ENCODE data around the gene EPHB1.
"Not testable (repeated sequence)": the region's sequence is repeated elsewhere in the genome, so short reads cannot be mapped to it uniquely, and the experiment has no call there.

Gene EPHB1

GRCh38 chr3:134991472-134992010 is 196.5 kb downstream of the EPHB1 start:
- no peak for DNase-seq (ENCODE audit: low read depth in 4 of 4, low spot score in 1 of 4)

- no peak for DNase-seq (ENCODE audit: low read depth in 4 of 4, low spot score in 1 of 4)
Measured at GRCh38 chr3:134992180-134992579, 197.1 kb downstream of the EPHB1 start.

GRCh38 chr3:134992586-134992985 is 197.5 kb downstream of the EPHB1 start:
- DNase-seq (ENCODE audit: low read depth in 4 of 4, low spot score in 1 of 4) = no peak

- DNase-seq (ENCODE audit: low read depth in 4 of 4, low spot score in 1 of 4) = no peak
Measured at GRCh38 chr3:134993011-134993410, 198.0 kb downstream of the EPHB1 start.

- DNase-seq (ENCODE audit: low read depth in 4 of 4, low spot score in 1 of 4) = no peak
Measured at GRCh38 chr3:134998158-134998557, 203.1 kb downstream of the EPHB1 start.

GRCh38 chr3:134998855-134999254 is 203.8 kb downstream of the EPHB1 start:
- no peak for DNase-seq (ENCODE audit: low read depth in 4 of 4, low spot score in 1 of 4)

GRCh38 chr3:135000465-135000864 is 205.4 kb downstream of the EPHB1 start:
- DNase-seq (ENCODE audit: low read depth in 4 of 4, low spot score in 1 of 4) = no peak

GRCh38 chr3:135005616-135006015 is 210.6 kb downstream of the EPHB1 start:
- not testable (repeated sequence) for DNase-seq (ENCODE audit: low read depth in 4 of 4, low spot score in 1 of 4)

- DNase-seq (ENCODE audit: low read depth in 4 of 4, low spot score in 1 of 4) = no peak
Measured at GRCh38 chr3:135007607-135008006, 212.5 kb downstream of the EPHB1 start.

- no peak for DNase-seq (ENCODE audit: low read depth in 4 of 4, low spot score in 1 of 4)
Measured at GRCh38 chr3:135008326-135008725, 213.3 kb downstream of the EPHB1 start.

- no peak for DNase-seq (ENCODE audit: low read depth in 4 of 4, low spot score in 1 of 4)
Measured at GRCh38 chr3:135009014-135009413, 214.0 kb downstream of the EPHB1 start.

GRCh38 chr3:135012101-135012500 is 217.0 kb downstream of the EPHB1 start:
- DNase-seq (ENCODE audit: low read depth in 4 of 4, low spot score in 1 of 4) = no peak

- no peak for DNase-seq (ENCODE audit: low read depth in 4 of 4, low spot score in 1 of 4)
Measured at GRCh38 chr3:135013206-135013605, 218.1 kb downstream of the EPHB1 start.

- no peak for DNase-seq (ENCODE audit: low read depth in 4 of 4, low spot score in 1 of 4)
Measured at GRCh38 chr3:135014566-135014965, 219.5 kb downstream of the EPHB1 start.

GRCh38 chr3:135017003-135017893 is 222.2 kb downstream of the EPHB1 start:
- DNase-seq (ENCODE audit: low read depth in 4 of 4, low spot score in 1 of 4) = no peak

GRCh38 chr3:135018149-135018923 is 223.3 kb downstream of the EPHB1 start:
- no peak for DNase-seq (ENCODE audit: low read depth in 4 of 4, low spot score in 1 of 4)

GRCh38 chr3:135020181-135020580 is 225.1 kb downstream of the EPHB1 start:
- no peak for DNase-seq (ENCODE audit: low read depth in 4 of 4, low spot score in 1 of 4)

GRCh38 chr3:135023996-135024658 is 229.1 kb downstream of the EPHB1 start:
- DNase-seq (ENCODE audit: low read depth in 4 of 4, low spot score in 1 of 4) = no peak

- DNase-seq (ENCODE audit: low read depth in 4 of 4, low spot score in 1 of 4) = not testable (repeated sequence)
Measured at GRCh38 chr3:135030768-135031615, 235.9 kb downstream of the EPHB1 start.

GRCh38 chr3:135033737-135034136 is 238.7 kb downstream of the EPHB1 start:
- no peak for DNase-seq (ENCODE audit: low read depth in 4 of 4, low spot score in 1 of 4)
